Measurements from ENCODE around the gene TM4SF5.

TM4SF5 gene

DNA sequence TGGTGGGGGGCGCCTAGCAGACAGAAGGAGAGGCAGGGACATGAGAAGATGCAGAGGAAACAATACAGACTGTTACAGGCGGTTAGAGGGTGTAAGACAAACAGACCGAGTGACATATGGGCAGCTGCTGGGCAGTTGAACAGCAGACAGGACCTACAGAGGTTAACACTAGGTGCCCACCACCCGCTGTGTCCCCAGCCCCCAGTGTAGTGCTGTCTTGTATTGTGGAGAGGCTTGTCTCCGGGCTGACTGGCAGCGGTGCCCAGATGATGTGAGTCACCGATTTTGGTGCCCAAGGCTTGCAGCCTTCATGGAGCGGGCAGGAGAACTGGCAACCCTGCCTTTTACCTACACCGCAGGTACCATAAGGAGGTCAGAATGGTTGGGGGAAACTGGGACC, 29.6 kb upstream of the TM4SF5 start:
- no peak for ATAC-seq
- no peaks in the 10 kb centered on the region for H3K9me3 Mint-ChIP-seq
- peaks cover 19% of the 10 kb centered on the region for H3K4me1 Mint-ChIP-seq
- no peaks in the 10 kb centered on the region for H3K36me3 Mint-ChIP-seq
- DNase-seq (ENCODE audit: low spot score in 2 of 2) = no peak
- H3K4me3 Mint-ChIP-seq = no peak overlapping the region
- no peak overlapping the region for H3K27ac Mint-ChIP-seq

DNA sequence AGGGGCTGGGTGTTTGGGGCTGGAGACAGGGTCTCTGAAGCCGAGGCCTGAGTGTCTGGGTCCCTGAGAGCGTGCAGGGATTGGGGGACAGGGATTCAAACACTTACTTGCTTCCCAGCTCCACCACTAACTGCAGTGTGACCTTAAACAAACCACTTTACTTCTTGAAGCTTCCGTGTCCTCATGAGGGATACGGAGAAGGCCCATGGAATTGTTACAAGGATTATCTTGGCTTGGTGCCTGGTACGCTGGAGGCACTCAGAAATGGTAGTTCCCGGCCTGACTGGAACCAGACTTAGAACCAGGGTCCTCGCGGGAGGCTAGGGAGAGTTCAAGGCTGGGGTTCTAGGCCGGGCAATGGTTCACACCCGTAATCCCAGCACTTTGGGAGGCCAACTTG, 29.1 kb upstream of the TM4SF5 start:
- Mint-ChIP-seq H3K9me3 (no peaks in the 10 kb centered on the region), H3K27ac (no peak overlapping the region), H3K4me1 (peaks cover 21% of the 10 kb centered on the region), H3K4me3 (no peak overlapping the region), H3K36me3 (no peaks in the 10 kb centered on the region)
- DNase-seq (ENCODE audit: low spot score in 2 of 2) = no peak
- ATAC-seq = no peak

DNA sequence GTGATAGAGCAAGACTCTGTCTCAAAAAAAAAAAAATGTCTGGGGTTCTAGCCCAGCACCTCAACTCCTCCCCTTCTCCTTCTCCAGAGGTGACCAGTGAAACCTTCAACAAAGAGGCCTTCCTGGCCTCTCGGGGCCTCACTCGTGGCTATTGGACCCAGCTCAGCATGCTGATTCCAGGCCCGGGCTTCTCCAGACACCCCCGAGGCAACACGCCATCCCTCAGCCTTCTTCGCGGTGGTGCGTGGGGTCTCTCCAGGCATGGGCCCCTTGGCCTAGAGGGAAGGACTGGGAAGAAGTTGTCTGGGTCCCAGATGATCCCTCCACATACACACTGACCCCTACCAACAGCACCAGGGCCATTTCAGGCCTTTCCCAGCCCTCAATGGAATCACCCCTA, 28.5 kb upstream of the TM4SF5 start:
- Mint-ChIP-seq H3K9me3 (no peaks in the 10 kb centered on the region), H3K4me1 (peaks cover 25% of the 10 kb centered on the region), H3K27ac (no peak overlapping the region), H3K36me3 (no peaks in the 10 kb centered on the region), H3K4me3 (no peak overlapping the region)
- ATAC-seq (no peak), DNase-seq (ENCODE audit: low spot score in 2 of 2) (no peak)

GRCh38 chr17:4743898-4744297, 27.8 kb upstream of the TM4SF5 start:
- H3K4me1 Mint-ChIP-seq = peaks cover 23% of the 10 kb centered on the region
- H3K4me3 Mint-ChIP-seq = no peak overlapping the region
- DNase-seq (ENCODE audit: low spot score in 2 of 2) (no peak), ATAC-seq (no peak)
- no peaks in the 10 kb centered on the region for H3K9me3 Mint-ChIP-seq
- no peak overlapping the region for H3K27ac Mint-ChIP-seq
- no peaks in the 10 kb centered on the region for H3K36me3 Mint-ChIP-seq

GRCh38 chr17:4744999-4745969, 26.4 kb upstream of the TM4SF5 start:
- Mint-ChIP-seq H3K36me3 (no peaks in the 10 kb centered on the region), H3K27ac (no peak overlapping the region), H3K9me3 (no peaks in the 10 kb centered on the region), H3K4me3 (no peak overlapping the region), H3K4me1 (peaks cover 15% of the 10 kb centered on the region)
- ATAC-seq (no peak), DNase-seq (ENCODE audit: low spot score in 2 of 2) (no peak)

DNA sequence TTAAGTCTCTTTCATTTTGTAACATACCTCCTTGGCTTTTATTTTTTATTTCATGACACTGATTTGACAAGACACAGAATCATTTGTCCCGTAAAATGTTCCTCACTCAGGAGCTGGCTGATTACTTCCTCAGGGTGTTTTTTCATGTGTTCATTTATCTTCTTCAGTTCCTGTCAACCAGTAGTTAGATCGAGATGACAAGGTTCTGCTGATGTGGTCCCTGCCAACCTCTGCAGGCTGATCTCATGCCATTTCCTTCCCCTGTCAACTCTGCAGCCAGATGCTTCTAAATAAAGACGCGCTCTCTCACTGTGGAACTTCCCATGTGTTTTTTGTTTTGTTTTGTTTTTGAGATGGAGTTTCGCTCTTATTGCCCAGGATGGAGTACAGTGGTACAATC, 23.8 kb upstream of the TM4SF5 start:
- Mint-ChIP-seq H3K4me3 (peak overlapping the region; percentile 51), H3K36me3 (no peaks in the 10 kb centered on the region), H3K27ac (no peak overlapping the region), H3K9me3 (no peaks in the 10 kb centered on the region), H3K4me1 (peaks cover 12% of the 10 kb centered on the region)
- peak; percentile 85 for ATAC-seq
- no peak for DNase-seq (ENCODE audit: low spot score in 2 of 2)

GRCh38 chr17:4748686-4749085, 23.0 kb upstream of the TM4SF5 start:
- no peak for ATAC-seq
- Mint-ChIP-seq H3K36me3 (no peaks in the 10 kb centered on the region), H3K4me1 (peaks cover 12% of the 10 kb centered on the region), H3K27ac (no peak overlapping the region), H3K9me3 (no peaks in the 10 kb centered on the region), H3K4me3 (peak overlapping the region; percentile 51)
- DNase-seq (ENCODE audit: low spot score in 2 of 2) = no peak

DNA sequence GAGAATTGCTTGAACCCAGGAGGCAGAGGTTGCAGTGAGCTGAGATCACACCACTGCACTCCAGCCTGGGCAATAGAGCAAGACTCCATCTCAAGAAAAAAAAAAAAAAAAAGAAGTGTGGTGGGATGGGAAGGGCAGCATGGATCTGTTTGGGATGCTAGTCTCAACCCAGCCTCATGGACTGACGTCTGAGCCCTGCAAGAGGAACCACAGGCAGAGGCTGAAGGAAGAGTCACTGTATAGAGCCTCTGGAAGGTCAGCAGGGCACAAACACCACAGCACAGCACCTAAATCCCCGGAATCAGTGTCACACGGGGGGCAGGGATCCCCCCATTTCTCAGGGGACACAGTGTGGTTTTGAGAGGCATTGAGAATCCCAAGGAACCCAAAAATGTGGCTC, 21.1 kb upstream of the TM4SF5 start:
- Mint-ChIP-seq H3K9me3 (no peaks in the 10 kb centered on the region), H3K36me3 (no peaks in the 10 kb centered on the region), H3K4me3 (no peak overlapping the region), H3K27ac (no peak overlapping the region), H3K4me1 (peaks cover 12% of the 10 kb centered on the region)
- ATAC-seq (no peak), DNase-seq (ENCODE audit: low spot score in 2 of 2) (no peak)

GRCh38 chr17:4751932-4752331, 19.8 kb upstream of the TM4SF5 start:
- peaks cover 12% of the 10 kb centered on the region for H3K4me1 Mint-ChIP-seq
- no peak for ATAC-seq
- no peak overlapping the region for H3K27ac Mint-ChIP-seq
- no peak for DNase-seq (ENCODE audit: low spot score in 2 of 2)
- no peaks in the 10 kb centered on the region for H3K9me3 Mint-ChIP-seq
- H3K4me3 Mint-ChIP-seq = no peak overlapping the region
- H3K36me3 Mint-ChIP-seq = no peaks in the 10 kb centered on the region

GRCh38 chr17:4753392-4753791, 18.3 kb upstream of the TM4SF5 start:
- H3K27ac Mint-ChIP-seq = no peak overlapping the region
- DNase-seq (ENCODE audit: low spot score in 2 of 2) (no peak), ATAC-seq (no peak)
- no peak overlapping the region for H3K4me3 Mint-ChIP-seq
- no peaks in the 10 kb centered on the region for H3K36me3 Mint-ChIP-seq
- H3K4me1 Mint-ChIP-seq = peaks cover 2% of the 10 kb centered on the region
- no peaks in the 10 kb centered on the region for H3K9me3 Mint-ChIP-seq

DNA sequence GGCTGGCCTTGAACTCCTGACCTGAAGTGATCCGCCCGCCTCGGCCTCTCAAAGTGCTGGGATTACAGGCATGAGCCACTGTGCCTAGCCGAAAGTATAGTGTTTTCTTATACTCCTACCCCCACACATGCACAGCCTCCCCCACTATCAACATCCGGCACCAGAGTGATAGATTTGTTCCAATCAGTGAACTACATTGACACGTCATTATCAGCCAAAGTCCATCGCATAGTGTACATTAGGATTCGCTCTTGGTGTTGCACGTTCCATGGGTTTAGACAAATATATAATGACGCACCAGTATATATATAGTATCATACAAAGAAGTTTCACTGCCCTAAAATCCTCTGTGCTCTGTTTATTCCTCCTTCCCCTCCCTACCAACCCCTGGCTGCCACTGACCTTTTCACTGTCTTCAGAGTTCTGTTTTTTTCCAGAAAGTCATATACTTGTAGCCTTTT, 11.9 kb upstream of the TM4SF5 start:
- H3K36me3 Mint-ChIP-seq = no peaks in the 10 kb centered on the region
- H3K27ac Mint-ChIP-seq = no peak overlapping the region
- ATAC-seq (no peak), DNase-seq (ENCODE audit: low spot score in 2 of 2) (no peak)
- H3K9me3 Mint-ChIP-seq = no peaks in the 10 kb centered on the region
- no peak overlapping the region for H3K4me3 Mint-ChIP-seq
- H3K4me1 Mint-ChIP-seq = no peaks in the 10 kb centered on the region

GRCh38 chr17:4764595-4764994, 7.1 kb upstream of the TM4SF5 start:
- no peaks in the 10 kb centered on the region for H3K36me3 Mint-ChIP-seq
- DNase-seq (ENCODE audit: low spot score in 2 of 2) (no peak), ATAC-seq (no peak)
- no peak overlapping the region for H3K4me3 Mint-ChIP-seq
- H3K9me3 Mint-ChIP-seq = no peaks in the 10 kb centered on the region
- H3K27ac Mint-ChIP-seq = no peak overlapping the region
- H3K4me1 Mint-ChIP-seq = no peaks in the 10 kb centered on the region

DNA sequence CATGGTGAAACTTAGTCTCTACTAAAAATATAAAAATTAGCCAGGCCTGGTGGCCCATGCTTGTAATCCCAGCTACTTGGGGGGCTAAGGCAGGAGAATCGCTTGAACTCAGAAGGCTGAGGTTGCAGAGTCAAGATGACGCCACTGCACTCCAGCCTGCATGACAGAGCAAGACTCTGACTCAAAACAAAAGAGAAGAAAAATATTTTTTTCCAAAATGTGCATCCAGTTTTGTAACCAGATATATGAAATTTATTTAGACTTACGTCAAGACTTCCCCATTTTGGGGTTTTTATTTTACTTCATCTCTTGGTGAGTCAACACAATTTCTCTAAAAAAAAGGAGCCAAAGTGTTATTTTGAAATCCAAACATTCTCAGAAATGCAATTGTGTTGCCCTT, 5.5 kb upstream of the TM4SF5 start:
- Mint-ChIP-seq H3K4me3 (no peak overlapping the region), H3K4me1 (no peaks in the 10 kb centered on the region), H3K9me3 (no peaks in the 10 kb centered on the region), H3K36me3 (no peaks in the 10 kb centered on the region), H3K27ac (no peak overlapping the region)
- ATAC-seq = no peak
- no peak for DNase-seq (ENCODE audit: low spot score in 2 of 2)

GRCh38 chr17:4766723-4767122, 5.0 kb upstream of the TM4SF5 start:
- Mint-ChIP-seq H3K36me3 (no peaks in the 10 kb centered on the region), H3K4me1 (peaks cover 4% of the 10 kb centered on the region), H3K9me3 (no peaks in the 10 kb centered on the region), H3K4me3 (no peak overlapping the region), H3K27ac (no peak overlapping the region)
- no peak for ATAC-seq
- no peak for DNase-seq (ENCODE audit: low spot score in 2 of 2)

- H3K4me3 Mint-ChIP-seq = no peak overlapping the region
- peaks cover 8% of the 10 kb centered on the region for H3K4me1 Mint-ChIP-seq
- H3K9me3 Mint-ChIP-seq = no peaks in the 10 kb centered on the region
- no peak for DNase-seq (ENCODE audit: low spot score in 2 of 2)
- no peak overlapping the region for H3K27ac Mint-ChIP-seq
- no peaks in the 10 kb centered on the region for H3K36me3 Mint-ChIP-seq
- no peak for ATAC-seq
Observed at GRCh38 chr17:4768298-4768697, 3.4 kb upstream of the TM4SF5 start.

DNA sequence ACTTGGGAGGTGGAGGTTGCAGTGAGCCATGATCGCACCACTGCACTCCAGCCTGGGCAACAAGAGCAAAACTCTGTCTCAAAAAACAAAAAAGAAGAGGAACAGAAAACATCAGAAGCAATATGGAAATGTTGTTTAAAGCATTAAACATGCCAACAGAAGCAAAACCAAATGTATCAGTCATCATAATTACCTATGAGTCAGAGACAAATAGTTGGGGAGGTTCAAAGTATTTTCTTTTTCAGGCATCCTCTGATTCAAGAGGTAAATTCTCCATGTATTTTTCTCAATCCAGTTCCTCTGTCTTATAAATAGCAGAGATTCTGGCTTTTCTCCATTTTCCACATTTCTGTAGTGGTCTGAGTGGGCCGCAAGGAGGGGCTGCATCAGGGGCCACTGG, 2.1 kb upstream of the TM4SF5 start:
- Mint-ChIP-seq H3K4me1 (peaks cover 8% of the 10 kb centered on the region), H3K9me3 (no peaks in the 10 kb centered on the region), H3K27ac (no peak overlapping the region), H3K4me3 (no peak overlapping the region), H3K36me3 (no peaks in the 10 kb centered on the region)
- ATAC-seq (no peak), DNase-seq (ENCODE audit: low spot score in 2 of 2) (no peak)
